M059J (cell line): Measurements from ENCODE around the gene CCDC27. TPM values are rescaled to one million over a fixed set of nuclear protein-coding genes. Genes with fewer than 3 reads are reported as not detected.

ENCODE experiments used
- DNase-seq: peaks from one replicate; pipeline ENCODE4 v3.0.0-alpha.2; 2012; ENCODE audit warnings: low read depth
- total RNA-seq: library from RNA; depleted of rRNA; stranded (reverse); fragments of >200 nt; shearing (Covaris generic); gene quantifications from 2 replicates; pipeline ENCODE4 v1.2.3, GENCODE V29; 2014

CCDC27 gene
- total RNA-seq, 1 experiment from 2014 or later: not detected

GRCh38 chr1:3717715-3718601 lies 34.3 kb upstream of the CCDC27 start:
- no peak for DNase-seq

GRCh38 chr1:3718764-3719163 lies 33.5 kb upstream of the CCDC27 start:
- DNase-seq: no peak

GRCh38 chr1:3721955-3722465 lies 30.2 kb upstream of the CCDC27 start:
- no peak for DNase-seq

GRCh38 chr1:3722846-3723245 lies 29.4 kb upstream of the CCDC27 start:
- DNase-seq: no peak

GRCh38 chr1:3724416-3725030 lies 27.7 kb upstream of the CCDC27 start:
- peak; percentile 52 for DNase-seq

- no peak for DNase-seq
Measured at GRCh38 chr1:3725366-3725765, 26.9 kb upstream of the CCDC27 start.

- DNase-seq: peak; percentile 41
Measured at GRCh38 chr1:3727042-3727824, 25.0 kb upstream of the CCDC27 start.

GRCh38 chr1:3727825-3728776 lies 24.1 kb upstream of the CCDC27 start:
- DNase-seq: no peak

GRCh38 chr1:3729594-3730542 lies 22.4 kb upstream of the CCDC27 start:
- no peak for DNase-seq

- no peak for DNase-seq
Measured at GRCh38 chr1:3730543-3731247, 21.6 kb upstream of the CCDC27 start.

- DNase-seq: no peak
Measured at GRCh38 chr1:3731583-3732433, 20.4 kb upstream of the CCDC27 start.

GRCh38 chr1:3732434-3733093 lies 19.7 kb upstream of the CCDC27 start:
- DNase-seq: no peak

- no peak for DNase-seq
Measured at GRCh38 chr1:3733094-3733882, 19.0 kb upstream of the CCDC27 start.

- DNase-seq: no peak
Measured at GRCh38 chr1:3733883-3734589, 18.2 kb upstream of the CCDC27 start.

GRCh38 chr1:3734602-3735001 lies 17.6 kb upstream of the CCDC27 start:
- DNase-seq: no peak

- DNase-seq: no peak
Measured at GRCh38 chr1:3735027-3735681, 17.1 kb upstream of the CCDC27 start.
